GM12875 (cell line): ENCODE measurements around the gene ATF4.

Experiments used
- H3K4me3 ChIP-seq: one replicate; pipeline ENCODE4 v1.5.1; 2011; ENCODE audit warnings: low read depth, low read length, control low read depth
- CTCF ChIP-seq: IDR thresholded peaks from 2 replicates; pipeline ENCODE4 v1.5.1; 2011; ENCODE audit warnings: low read depth, mild to moderate bottlenecking, control low read depth, inconsistent platforms, low read length, moderate library complexity, borderline replicate concordance; ENCODE audit not compliant: insufficient read depth

ATF4 gene

GRCh38 chr22:39570665-39571064 is 50.3 kb downstream of the ATF4 start, which contains the start of gene CACNA1I:
Gene CACNA1I, plus strand, starts transcription at chr22:39570753. Its CDS starts 0 bp downstream, at chr22:39570753.
- no peak within 1 kb of the TSS for H3K4me3 ChIP-seq
- no peak for TF ChIP-seq CTCF

GRCh38 chr22:39571538-39571937 is 51.2 kb downstream of the ATF4 start:
- H3K4me3 ChIP-seq: no peak overlapping the region
- no peak for TF ChIP-seq CTCF
